ENCODE results near the gene CERS2.

CERS2 gene

DNA sequence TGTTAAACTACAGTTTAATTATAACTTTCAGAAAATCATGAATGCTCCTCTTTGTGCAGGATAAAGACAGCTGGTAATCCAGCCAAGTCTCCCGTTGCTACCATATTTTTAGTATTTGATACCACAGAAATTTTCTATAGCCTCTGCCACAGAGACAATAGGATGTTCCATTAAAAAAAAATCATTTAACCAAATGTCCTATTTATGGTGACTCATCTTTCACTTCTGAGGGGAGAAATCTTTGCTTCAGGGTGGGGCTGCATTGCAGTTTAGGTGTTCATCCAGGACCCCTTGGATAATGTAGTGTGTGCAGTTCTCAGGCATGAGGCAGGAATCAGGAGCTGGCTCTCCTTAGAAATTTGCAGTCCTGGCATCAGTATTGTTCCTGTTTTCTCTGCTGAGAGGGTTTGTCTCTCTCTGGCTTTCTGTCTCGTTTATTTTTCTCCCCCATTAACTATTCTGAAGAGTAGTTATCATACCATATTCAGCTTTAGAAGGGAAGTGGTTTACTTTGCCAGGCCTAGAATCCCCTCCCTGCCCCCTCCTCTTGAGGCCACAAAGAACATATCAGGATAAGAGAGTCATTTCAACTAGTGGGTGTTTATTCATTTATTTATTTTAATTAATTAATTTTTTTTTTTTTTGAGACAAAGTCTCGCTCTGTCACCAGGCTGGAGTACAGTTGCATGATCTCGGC, 36.7 kb upstream of the CERS2 start:
- H3F3A ChIP-seq (ENCODE audit: insufficient read depth) = peaks cover 8% of the 10 kb centered on the region; the same call in 1 of the 2 replicates
- TF ChIP-seq, protein P1, sequence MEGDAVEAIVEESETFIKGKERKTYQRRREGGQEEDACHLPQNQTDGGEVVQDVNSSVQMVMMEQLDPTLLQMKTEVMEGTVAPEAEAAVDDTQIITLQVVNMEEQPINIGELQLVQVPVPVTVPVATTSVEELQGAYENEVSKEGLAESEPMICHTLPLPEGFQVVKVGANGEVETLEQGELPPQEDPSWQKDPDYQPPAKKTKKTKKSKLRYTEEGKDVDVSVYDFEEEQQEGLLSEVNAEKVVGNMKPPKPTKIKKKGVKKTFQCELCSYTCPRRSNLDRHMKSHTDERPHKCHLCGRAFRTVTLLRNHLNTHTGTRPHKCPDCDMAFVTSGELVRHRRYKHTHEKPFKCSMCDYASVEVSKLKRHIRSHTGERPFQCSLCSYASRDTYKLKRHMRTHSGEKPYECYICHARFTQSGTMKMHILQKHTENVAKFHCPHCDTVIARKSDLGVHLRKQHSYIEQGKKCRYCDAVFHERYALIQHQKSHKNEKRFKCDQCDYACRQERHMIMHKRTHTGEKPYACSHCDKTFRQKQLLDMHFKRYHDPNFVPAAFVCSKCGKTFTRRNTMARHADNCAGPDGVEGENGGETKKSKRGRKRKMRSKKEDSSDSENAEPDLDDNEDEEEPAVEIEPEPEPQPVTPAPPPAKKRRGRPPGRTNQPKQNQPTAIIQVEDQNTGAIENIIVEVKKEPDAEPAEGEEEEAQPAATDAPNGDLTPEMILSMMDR (IDR thresholded peaks at IDR 0.05; ENCODE audit: insufficient read depth, low read length, poor library complexity, severe bottlenecking) = no peak
- TF ChIP-seq EZH2phosphoT487 (conservative IDR thresholded peaks at IDR 0.05; ENCODE audit: low read length) = no peak
- no peaks in the 10 kb centered on the region for H3K27me3 ChIP-seq (ENCODE audit: low read length)
- H3K79me2 ChIP-seq (ENCODE audit: insufficient read depth, low read length) = peaks cover 12% of the 10 kb centered on the region; the same call in 1 of the 2 replicates
- H3K36me3 ChIP-seq (ENCODE audit: low read length) = no peaks in the 10 kb centered on the region
- no peak overlapping the region for H3K9ac ChIP-seq (ENCODE audit: low read length)
- H3K9me2 ChIP-seq (replicated peaks; ENCODE audit: insufficient read depth, low read length) = no peaks in the 10 kb centered on the region
- H3K27ac ChIP-seq (ENCODE audit: low read depth, low read length) = no peak overlapping the region
- H3K4me2 ChIP-seq (ENCODE audit: low read depth, low read length, poor library complexity, severe bottlenecking) = no peak overlapping the region
- H4K20me1 ChIP-seq (ENCODE audit: low read depth, low read length) = no peaks in the 10 kb centered on the region
- no peak overlapping the region for H2AFZ ChIP-seq (ENCODE audit: low read depth, low read length, severe bottlenecking)
- H3K9me3 ChIP-seq (ENCODE audit: insufficient read depth, low read length) = no peaks in the 10 kb centered on the region
- no peak overlapping the region for H3K4me3 ChIP-seq (ENCODE audit: insufficient read depth, low read length, poor library complexity, severe bottlenecking)

- TF ChIP-seq EZH2phosphoT487 (conservative IDR thresholded peaks at IDR 0.05; ENCODE audit: low read length) = no peak
- TF ChIP-seq, protein P1 (IDR thresholded peaks at IDR 0.05; ENCODE audit: insufficient read depth, low read length, poor library complexity, severe bottlenecking) = no peak
Measured at GRCh38 chr1:151010346-151010726, 35.7 kb upstream of the CERS2 start.

DNA sequence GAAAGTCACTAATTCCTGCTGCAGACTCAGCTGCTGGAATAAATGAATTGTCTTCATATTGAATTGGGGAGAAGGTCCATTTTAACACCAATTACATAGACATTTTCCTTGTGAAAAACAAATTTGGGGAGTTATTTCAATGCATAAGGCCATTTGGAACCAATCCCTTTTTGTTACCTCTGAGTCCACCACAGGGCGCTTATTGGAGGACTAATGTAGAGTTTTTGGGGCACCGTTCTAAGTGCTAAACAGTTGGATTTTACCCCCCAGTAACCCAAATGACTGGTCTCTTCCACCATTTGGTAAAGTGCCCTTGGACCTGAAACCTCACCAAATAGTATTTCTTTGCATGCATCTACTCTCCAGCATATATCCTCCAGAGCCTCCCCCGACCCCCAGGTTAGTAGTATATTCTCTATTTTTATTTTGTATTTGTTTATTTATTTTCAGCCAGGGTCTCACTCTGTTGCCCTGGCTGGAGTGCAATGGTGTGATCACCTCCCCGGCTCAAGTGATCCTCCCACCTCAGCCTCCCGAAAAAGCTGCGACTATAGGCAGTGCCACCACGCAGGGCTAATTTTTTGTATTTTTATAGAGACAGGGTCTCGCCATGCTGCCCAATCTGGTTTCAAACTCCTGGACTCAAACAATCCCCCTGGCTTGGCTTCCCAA, 35.2 kb upstream of the CERS2 start:
- H2AFZ ChIP-seq (ENCODE audit: low read depth, low read length, severe bottlenecking) = no peak overlapping the region
- peak overlapping the region; percentile 75 for H3K4me2 ChIP-seq (ENCODE audit: low read depth, low read length, poor library complexity, severe bottlenecking)
- H3K4me3 ChIP-seq (ENCODE audit: insufficient read depth, low read length, poor library complexity, severe bottlenecking) = peak overlapping the region; percentile 87
- H4K20me1 ChIP-seq (ENCODE audit: low read depth, low read length) = no peaks in the 10 kb centered on the region
- no peaks in the 10 kb centered on the region for H3K9me3 ChIP-seq (ENCODE audit: insufficient read depth, low read length)
- H3K9me2 ChIP-seq (replicated peaks; ENCODE audit: insufficient read depth, low read length) = no peaks in the 10 kb centered on the region
- H3K9ac ChIP-seq (ENCODE audit: low read length) = peak overlapping the region; percentile 83
- H3F3A ChIP-seq (ENCODE audit: insufficient read depth) = peaks cover 8% of the 10 kb centered on the region; the same call in 1 of the 2 replicates
- H3K79me2 ChIP-seq (ENCODE audit: insufficient read depth, low read length) = peaks cover 12% of the 10 kb centered on the region; the same call in 1 of the 2 replicates
- no peaks in the 10 kb centered on the region for H3K27me3 ChIP-seq (ENCODE audit: low read length)
- H3K27ac ChIP-seq (ENCODE audit: low read depth, low read length) = no peak overlapping the region
- H3K36me3 ChIP-seq (ENCODE audit: low read length) = no peaks in the 10 kb centered on the region
- TF ChIP-seq, protein P1 (IDR thresholded peaks at IDR 0.05; ENCODE audit: insufficient read depth, low read length, poor library complexity, severe bottlenecking) = no peak
- TF ChIP-seq EZH2phosphoT487 (conservative IDR thresholded peaks at IDR 0.05; ENCODE audit: low read length) = no peak

More at GRCh38 chr1:151010346-151010726, 35.7 kb upstream of the CERS2 start:
- Histone ChIP-seq H3K9me3 (ENCODE audit: insufficient read depth, low read length) (no peaks in the 10 kb centered on the region), H3K9me2 (replicated peaks; ENCODE audit: insufficient read depth, low read length) (no peaks in the 10 kb centered on the region), H3K4me3 (ENCODE audit: insufficient read depth, low read length, poor library complexity, severe bottlenecking) (no peak overlapping the region), H3K9ac (ENCODE audit: low read length) (no peak overlapping the region), H3K4me2 (ENCODE audit: low read depth, low read length, poor library complexity, severe bottlenecking) (no peak overlapping the region), H3K36me3 (ENCODE audit: low read length) (no peaks in the 10 kb centered on the region), H3F3A (ENCODE audit: insufficient read depth) (peaks cover 8% of the 10 kb centered on the region; the same call in 1 of the 2 replicates), H3K27ac (ENCODE audit: low read depth, low read length) (no peak overlapping the region), H3K79me2 (ENCODE audit: insufficient read depth, low read length) (peaks cover 12% of the 10 kb centered on the region; the same call in 1 of the 2 replicates), H4K20me1 (ENCODE audit: low read depth, low read length) (no peaks in the 10 kb centered on the region), H2AFZ (ENCODE audit: low read depth, low read length, severe bottlenecking) (no peak overlapping the region), H3K27me3 (ENCODE audit: low read length) (no peaks in the 10 kb centered on the region)
